Stimulated activated CD8-positive, alpha-beta memory T cell treated with anti-CD3 and anti-CD28 coated beads, Interleukin-7, amount 100 ng/mL, for 48 hours (primary cell): Measurements from ENCODE around the gene TOMM6.
"Not testable (repeated sequence)": the region's sequence is repeated elsewhere in the genome, so short reads cannot be mapped to it uniquely, and the experiment has no call there.

ENCODE experiments used
- DNase-seq, 2 donors: peaks; one replicate each; pipeline ENCODE4 v3.0.0-alpha.2; 2020; ENCODE audit warnings: low read depth in 1 of 2; ENCODE audit errors: extremely low read depth in 1 of 2

Gene TOMM6

DNA sequence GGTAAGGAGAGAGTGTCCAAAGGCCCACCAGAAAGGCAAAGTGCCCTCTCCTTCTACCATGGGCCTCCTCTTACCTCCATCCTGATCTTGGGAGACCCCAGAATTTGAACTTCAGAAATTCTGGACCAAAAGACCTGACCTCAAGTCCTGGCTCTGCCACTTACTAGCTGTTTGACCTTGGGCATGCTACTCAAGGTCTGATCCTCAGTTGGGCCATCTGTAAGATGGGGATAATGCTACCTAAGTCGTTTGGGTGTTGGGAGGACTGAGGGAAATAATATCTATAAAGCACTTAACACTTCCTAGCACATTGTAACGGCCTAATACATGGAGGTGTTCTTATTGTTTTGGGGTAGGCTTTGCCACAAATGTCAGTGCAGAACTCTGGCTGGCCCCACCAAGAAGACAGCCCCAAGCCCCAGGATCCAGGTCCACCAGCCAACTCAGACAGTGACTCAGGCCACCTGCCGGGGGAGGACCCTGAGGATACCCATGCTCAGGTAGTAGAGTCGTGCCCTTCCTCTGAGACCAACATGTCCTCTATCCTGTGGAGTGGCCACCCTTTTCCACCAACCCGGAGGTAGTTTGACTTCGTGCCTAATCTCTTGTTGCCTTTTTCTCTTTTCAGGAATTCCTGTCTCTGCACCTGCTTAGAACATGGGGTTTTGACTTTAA is 4.3 kb upstream of the TOMM6 start:
- DNase-seq, result no peak

DNA sequence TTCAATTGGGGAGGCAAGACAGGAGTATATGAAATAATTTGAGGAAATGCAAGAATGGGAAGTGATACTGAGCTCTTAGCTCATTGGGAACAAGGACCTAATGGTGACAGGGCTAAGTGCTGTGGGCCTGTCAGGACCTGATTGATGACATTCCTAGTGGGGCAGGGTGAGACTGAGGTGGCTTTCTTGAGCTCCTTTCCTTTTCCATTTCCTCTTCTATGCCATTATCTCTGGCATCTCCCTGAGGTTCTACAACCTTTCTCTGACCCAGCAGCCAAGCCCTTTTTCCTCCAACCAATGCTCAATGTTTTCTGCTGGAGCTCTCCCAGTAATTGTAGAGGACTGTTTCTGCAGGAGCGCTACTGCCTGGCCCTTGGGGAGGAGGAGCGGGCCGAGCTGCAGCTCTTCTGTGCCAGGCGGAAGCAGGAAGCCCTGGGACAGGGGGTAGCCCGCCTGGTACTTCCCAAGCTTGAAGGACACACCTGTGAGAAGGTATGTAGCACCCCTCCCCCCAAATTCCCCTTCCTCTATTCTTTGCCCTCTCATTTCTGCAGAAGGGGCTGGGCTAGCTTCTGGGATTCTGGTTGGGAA is 2.8 kb upstream of the TOMM6 start:
- DNase-seq, result no peak

- no peak for DNase-seq
Observed at GRCh38 chr6:41785254-41785653, 2.2 kb upstream of the TOMM6 start.

DNA sequence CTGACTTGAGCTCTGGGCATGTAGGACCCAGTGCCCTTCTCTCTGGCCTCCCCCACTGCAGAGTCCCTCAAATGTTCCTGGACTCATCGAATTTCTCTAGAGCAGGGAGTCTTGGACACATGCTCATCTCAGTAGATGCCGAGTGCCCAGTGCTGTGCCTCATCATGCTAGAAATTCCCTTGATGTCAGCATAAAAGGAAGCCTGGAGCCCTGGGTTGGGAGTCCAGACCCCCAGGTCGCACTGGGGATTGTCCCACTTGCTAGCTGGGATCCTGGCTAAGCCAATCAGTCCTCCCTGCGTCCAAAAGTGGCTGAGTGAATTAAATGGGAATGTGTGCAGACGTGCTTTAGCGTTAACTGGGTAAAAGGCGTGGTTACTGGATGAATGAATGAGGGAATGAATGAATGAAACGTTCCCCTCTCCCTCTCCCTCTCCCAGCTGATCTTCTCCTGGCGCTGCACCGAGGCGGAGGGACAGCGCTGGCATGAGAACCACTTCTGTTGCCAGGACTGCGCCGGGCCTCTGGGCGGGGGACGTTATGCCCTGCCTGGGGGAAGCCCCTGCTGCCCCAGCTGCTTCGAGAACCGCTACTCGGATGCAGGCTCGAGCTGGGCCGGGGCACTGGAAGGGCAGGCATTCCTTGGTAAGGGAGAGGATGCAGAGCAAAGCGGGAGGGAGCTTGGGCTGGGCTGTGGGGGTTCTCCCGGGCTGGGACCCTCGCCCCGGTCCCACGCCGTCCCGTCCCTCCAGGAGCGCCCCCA is 1.6 kb upstream of the TOMM6 start:
- DNase-seq, result no peak

DNA sequence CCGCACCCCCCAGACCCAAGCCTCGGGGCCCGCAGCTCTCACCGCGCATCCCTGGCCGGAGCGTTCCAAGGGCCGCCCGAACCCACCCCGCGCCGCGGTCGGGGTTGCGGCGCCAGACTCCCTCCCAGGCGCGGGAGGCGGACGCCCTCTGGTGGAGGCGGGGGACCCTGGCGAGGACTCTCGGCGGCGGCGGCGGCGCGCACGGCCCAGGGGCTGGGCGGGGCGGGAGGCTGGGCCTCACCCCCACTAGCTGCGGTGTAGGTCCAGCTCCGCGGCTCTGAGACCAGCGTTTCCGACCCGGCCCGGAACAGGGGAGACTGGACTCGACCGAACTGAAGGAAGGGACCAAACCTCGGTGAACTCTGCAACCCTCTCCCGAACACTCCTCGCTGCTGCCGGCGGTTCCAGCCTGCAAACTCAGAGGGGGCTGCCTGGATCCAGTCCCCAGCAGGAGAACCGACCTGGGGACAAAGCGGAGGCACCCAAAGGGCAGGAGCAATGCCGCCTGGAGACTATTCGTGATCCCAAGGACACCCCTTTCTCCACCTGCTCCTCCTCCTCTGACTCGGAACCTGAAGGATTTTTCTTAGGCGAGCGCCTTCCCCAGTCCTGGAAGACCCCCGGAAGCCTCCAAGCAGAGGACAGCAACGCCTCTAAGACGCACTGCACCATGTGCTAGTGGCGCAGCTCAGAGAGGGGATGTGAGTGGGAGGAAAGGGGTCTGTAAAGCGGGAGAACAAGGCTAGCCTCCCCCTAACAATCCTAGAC is 859 bp upstream of the TOMM6 start:
- DNase-seq, result peak; percentile 75

- no peak for DNase-seq
Observed at GRCh38 chr6:41789390-41789724, 1.9 kb downstream of the TOMM6 start.

DNA sequence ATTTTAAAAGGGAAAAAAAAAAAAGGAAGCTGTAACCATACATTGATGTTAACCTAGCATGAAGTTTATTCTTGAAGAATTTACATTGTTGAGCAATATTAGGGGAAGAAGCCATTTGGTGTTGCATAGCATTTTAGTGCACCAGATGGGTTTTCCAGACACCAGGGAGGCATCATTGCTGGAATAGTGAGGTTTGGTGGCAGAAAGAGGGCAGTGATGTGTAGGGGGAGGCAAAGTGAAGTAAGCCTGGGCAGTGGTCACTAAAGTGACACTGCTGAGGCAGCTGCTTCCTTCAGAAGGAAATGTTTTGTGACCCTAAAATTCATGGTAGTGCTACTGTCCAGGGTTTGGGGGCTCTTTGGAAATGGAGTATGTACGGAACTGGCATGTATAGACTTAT is 2.6 kb downstream of the TOMM6 start:
- no peak for DNase-seq

DNA sequence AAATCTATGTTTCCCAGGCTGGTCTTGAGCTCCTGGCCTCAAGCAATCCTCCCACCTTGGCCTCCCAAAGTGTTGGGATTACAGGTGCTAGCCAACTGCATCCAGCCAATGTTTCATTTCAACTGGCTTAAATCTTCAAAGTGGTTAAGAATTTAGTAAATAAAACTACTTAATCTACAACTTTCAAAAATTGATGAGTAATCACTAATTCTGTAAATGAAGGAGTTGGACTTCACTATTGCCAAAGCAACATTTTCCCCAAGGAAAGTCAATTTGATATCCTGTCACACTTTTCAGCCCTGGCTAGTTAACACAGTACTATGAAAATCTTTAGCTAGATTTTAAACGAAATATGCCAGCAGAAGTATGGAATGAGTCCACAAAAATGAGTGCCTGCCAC is 3.8 kb downstream of the TOMM6 start:
- DNase-seq, result no peak

- DNase-seq, result no peak
Observed at GRCh38 chr6:41791984-41792383, 4.5 kb downstream of the TOMM6 start.

DNA sequence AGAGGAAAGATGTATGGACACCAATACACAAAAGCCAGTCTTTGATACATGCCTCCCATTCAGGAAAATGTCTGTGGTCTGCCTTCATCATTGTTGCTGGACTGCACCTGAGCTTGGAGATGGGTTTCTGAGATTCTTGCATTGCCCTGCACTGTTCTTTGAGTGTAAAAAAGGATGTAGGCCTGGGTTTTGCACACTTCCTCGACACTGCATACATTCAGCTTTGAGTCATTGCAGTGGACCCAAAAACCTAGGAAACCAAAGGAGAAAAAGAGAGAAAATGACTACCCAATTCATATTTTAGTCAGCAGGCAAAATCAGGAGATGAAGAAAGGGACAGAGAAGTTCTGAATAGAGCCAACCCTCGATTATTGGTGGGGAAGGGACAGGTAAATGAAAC is 9.0 kb downstream of the TOMM6 start:
- no peak for DNase-seq

DNA sequence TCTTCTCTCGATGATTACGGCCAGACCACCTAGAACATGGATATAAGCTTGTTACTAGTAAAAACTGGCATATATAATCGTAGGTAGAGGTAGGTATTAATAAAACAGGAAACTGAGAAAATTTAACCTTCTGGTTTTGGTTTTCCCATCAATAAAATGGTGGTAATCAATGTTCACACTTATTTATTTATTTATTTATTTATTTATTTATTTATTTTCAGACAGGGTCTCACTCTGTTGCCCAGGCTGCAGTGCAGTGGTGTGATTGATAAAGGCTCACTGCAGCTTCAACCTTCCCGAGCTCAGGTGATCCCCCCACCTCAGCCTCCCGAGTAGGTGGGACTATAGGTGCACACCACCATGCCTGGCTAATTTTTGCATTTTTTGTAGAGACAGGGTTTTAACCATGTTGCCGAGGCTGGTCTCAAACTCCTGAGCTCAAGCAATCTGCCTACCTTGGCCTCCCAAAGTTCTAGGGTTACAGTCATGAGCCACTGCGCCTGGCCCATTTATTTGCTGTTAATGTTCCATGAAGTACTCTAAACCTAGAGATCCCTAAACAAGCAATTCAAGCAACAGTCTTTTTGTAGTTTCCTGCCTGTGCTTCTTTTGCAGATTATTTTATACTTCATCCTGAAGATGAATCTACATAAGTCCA is 11.5 kb downstream of the TOMM6 start:
- no peak for DNase-seq

DNA sequence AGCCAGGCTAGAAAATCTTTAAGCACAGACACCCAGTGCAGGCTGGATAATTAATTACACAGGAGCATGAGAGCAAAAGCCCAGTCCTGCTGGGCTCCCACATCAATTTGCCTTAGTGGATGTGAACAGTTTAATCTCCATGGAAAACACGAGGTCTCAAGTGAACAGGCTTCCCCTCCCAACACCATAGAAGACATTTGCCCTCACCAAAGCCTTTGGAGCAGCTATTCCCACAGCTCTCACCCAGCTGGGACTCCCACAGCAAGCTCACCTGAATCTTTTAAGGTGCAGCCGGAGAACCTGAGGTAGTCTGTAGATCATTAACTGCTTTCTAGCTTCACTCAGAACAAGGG is 12.0 kb downstream of the TOMM6 start:
- no peak for DNase-seq

DNA sequence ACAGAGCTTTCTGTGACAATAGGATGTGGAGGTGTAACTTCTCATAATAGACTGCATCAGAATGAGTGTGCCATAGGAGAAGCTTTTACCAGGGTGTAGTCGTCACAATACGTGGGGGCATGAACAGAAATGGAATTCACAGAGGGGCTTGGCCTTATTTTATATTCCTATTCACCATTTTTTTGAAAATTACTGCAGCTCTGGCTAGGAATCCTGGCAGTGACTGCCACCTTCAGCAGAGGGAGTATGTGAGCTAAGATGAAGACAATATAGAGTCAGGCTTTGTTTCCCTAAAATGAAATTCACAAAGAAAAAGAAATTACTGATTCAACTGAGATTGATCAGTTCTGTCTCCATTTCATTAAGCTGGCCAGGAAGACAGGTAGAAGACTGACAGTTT is 13.9 kb downstream of the TOMM6 start:
- no peak for DNase-seq

DNA sequence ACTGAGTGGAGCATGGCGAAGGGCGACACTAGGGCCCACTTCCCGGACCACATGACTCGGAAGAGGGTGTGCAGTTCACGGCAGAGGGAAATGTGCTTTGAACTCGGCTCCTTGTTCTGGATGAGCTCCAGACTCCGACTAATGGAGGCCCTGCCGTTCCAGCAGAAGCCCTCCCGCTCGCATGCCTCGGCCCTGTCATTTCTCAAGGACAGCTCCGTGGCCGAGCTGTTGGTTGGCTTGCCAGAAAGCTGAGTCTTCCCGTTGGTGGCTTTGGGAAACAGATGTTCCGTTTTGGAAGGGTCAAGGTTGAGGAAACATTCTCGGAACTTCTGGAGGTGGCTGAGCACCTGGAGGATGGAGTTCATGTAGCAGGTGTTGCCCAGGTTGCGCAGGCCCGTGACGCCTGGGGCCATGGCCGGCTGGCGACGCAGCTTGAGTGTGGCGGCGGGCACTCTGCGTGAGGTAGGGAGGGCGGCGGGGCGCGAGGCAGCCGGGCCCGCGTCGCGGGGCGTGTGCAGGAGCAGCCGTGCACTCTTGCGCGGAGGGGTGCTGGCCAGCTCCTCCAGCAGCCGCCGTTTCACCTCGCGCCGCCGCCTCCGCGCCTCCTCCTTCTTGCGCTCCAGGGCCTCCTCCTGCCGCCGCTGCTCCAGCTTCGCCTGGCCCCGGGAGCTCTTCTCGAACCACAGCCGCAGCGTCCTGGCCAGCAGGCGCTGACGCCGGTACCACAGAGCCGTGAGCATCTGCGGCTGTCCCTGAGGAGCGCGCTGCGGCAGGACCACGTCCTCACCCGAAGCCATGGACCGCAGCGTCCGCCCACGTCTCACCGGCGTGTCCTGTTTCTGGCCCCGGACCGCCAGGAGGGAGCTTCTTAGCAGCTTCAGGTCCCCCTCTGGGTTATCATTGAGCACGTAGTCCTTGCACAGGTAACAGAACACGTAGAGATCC is 18.6 kb downstream of the TOMM6 start:
- DNase-seq, result no peak

- no peak for DNase-seq
Observed at GRCh38 chr6:41811095-41811494, 23.6 kb downstream of the TOMM6 start.

DNA sequence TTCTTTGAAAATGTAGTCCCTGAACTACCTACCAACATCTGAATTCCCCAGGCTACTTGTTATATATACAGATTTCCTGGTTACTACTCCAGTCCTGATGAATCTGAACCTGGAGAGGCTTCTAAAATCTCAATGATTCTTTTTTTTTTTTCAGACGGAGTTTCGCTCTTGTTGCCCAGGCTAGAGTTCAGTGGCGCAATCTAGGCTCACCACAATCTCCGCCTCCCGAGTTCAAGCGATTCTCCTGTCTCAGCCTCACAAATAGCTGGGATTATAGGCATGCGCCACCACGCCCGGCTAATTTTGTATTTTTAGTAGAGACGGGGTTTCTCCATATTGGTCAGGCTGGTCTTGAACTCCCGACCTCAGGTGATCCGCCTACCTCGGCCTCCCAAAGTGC is 24.5 kb downstream of the TOMM6 start:
- DNase-seq, result not testable (repeated sequence)

- no peak for DNase-seq
Observed at GRCh38 chr6:41813469-41813868, 26.0 kb downstream of the TOMM6 start.

DNA sequence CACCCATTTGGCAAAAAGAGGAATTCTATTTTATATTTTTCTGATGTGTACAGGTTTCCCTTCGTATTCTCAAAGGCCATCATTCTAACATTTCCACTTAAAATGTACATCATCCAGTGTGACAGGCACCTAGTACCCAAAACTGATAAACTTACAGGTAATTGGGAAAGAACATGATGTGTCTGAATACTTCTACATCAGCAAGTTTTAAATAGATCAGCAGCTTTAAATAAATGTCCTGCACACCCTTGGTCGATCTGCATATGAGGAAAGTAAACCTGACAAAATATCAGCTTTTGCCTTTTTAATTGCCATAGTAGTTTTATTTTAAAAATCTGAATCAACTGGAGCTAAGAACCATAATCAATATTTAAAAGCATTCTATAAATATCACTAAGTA is 26.5 kb downstream of the TOMM6 start:
- DNase-seq, result no peak

DNA sequence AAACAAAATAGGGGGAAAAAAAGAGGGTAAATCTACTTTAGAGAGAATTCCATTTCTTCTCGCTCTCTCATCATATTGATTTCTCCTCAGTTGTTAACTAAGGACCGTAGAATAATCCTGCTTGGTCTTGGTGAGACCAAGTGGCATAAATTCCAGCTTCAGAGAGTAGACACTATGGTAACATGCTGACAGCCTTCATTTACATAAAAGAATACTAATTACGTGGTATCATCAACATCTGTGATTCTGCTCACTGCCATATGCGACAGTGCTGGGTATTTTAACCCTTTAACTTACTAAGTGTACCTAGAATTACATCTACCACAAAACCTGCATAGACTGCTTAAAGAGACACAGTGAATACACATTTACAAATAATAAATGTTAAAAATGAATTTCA is 27.1 kb downstream of the TOMM6 start:
- no peak for DNase-seq

DNA sequence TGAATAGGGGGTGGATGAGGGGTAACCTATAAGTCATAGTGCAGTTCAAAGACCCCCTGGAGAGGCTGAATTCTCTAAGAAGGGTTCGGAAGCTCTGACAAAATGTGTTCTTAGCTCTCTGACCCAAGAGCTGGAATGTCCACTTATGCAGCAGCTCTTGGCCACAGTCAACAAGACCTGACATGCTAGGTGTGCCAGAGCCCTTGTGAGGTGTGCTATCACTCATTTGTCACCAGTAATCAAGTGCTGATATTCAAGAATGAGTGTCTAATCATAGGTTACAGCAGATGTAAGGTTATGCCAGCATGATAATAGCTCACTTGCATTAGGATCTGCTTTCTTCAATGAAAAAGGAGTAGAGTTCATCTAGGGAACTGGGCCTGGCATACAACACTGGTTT is 28.1 kb downstream of the TOMM6 start:
- no peak for DNase-seq
